ENCODE measurements around the gene CPT1B. TPM values are rescaled to one million over a fixed set of nuclear protein-coding genes. Genes with fewer than 3 reads are reported as not detected.

CPT1B gene
- total RNA-seq, 2 donors from 2014 or later, result 83.5 to 105 TPM

DNA sequence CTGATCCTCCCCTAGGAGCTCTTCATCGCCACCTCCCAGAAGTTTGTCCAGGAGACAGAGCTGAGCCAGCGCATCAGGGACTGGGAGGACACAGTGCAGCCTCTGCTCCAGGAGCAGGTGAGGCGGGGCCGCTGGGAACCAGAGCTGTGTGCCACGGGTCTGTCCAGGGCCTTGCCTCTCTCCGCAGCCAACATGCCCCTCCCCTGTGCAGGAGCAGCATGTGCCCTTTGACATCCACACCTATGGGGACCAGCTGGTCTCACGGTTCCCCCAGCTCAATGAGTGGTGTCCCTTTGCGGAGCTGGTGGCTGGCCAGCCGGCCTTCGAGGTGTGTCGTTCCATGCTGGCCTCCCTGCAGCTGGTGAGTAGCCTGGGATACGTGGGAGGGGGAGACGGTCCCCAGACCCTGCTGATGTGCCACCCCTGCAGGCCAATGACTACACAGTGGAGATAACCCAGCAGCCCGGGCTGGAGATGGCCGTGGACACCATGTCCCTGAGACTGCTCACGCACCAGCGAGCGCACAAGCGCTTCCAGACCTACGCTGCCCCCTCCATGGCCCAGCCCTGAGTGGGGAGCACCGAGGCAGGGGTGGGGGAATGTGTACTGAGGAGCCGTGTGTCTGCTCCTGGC is 55.3 kb downstream of the CPT1B start:
- no peaks in the 10 kb centered on the region for H3K9me3 Mint-ChIP-seq
- peak overlapping the region; percentile 8 for H3K4me3 Mint-ChIP-seq
- Histone ChIP-seq H3K9me3 (ENCODE audit: control insufficient read depth, low read length) (no peaks in the 10 kb centered on the region), H3K4me1 (ENCODE audit: control insufficient read depth, insufficient read depth, low read length) (no peaks in the 10 kb centered on the region), H3K27ac (ENCODE audit: low read depth, low read length) (no peak overlapping the region), H3K9ac (ENCODE audit: extremely low read depth, low read length, poor library complexity, severe bottlenecking) (no peak overlapping the region), H3K36me3 (ENCODE audit: control insufficient read depth, insufficient read depth, low read length) (peaks cover 25% of the 10 kb centered on the region), H3K27me3 (ENCODE audit: control insufficient read depth, insufficient read depth, low read length, poor library complexity, severe bottlenecking) (peaks cover under 1% of the 10 kb centered on the region), H3K4me3 (ENCODE audit: low read length) (no peak overlapping the region)
- no peak for DNase-seq
- no peak for TF ChIP-seq CTCF (conservative IDR thresholded peaks at IDR 0.05)
- H3K27ac Mint-ChIP-seq, result no peak overlapping the region
- peaks cover 11% of the 10 kb centered on the region for H3K27me3 Mint-ChIP-seq (ENCODE audit: insufficient read depth)
- peaks cover 9% of the 10 kb centered on the region for H3K4me1 Mint-ChIP-seq
- 95 to 96% methylated on average over 12 to 22 of the region's 22 CpGs for WGBS, 2 experiments (ENCODE audit: insufficient coverage in 1 of 2, insufficient read length in 1 of 2)
- H3K36me3 Mint-ChIP-seq (ENCODE audit: low read depth), result peaks cover 18% of the 10 kb centered on the region

DNA sequence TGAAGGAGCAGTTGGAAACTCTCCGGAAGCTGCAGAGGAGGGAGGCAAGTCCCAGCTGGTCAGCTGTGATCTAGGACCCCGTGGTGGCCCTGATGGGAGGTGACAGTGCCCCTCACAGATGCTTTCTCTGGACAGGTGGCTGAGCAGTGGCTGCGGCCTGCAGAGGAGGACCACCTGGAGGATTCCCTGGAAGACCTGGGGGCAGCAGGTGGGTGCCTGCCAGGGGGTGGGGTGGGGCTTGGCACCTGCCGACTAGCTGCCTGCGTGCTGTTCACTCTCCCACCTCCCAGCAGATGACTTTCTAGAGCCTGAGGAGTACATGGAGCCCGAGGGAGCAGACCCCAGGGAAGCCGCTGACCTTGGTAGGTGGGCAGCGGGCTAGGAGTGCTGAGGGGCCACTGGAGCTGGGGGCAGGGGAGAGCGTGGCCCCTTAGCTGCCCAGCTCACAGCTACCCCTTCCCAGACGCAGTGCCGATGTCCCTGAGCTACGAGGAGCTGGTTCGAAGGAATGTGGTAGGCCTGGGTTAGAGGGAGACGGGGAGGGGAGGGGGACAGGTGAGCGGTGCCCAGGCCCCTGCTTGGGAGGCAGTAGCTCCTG is 55.9 kb downstream of the CPT1B start:
- Histone ChIP-seq H3K4me3 (ENCODE audit: low read length) (no peak overlapping the region), H3K4me1 (ENCODE audit: control insufficient read depth, insufficient read depth, low read length) (no peaks in the 10 kb centered on the region), H3K36me3 (ENCODE audit: control insufficient read depth, insufficient read depth, low read length) (peaks cover 25% of the 10 kb centered on the region), H3K27ac (ENCODE audit: low read depth, low read length) (no peak overlapping the region), H3K9ac (ENCODE audit: extremely low read depth, low read length, poor library complexity, severe bottlenecking) (no peak overlapping the region), H3K27me3 (ENCODE audit: control insufficient read depth, insufficient read depth, low read length, poor library complexity, severe bottlenecking) (no peaks in the 10 kb centered on the region), H3K9me3 (ENCODE audit: control insufficient read depth, low read length) (no peaks in the 10 kb centered on the region)
- H3K4me1 Mint-ChIP-seq, result peaks cover 9% of the 10 kb centered on the region
- no peak for TF ChIP-seq CTCF (conservative IDR thresholded peaks at IDR 0.05)
- H3K4me3 Mint-ChIP-seq, result no peak overlapping the region
- no peak overlapping the region for H3K27ac Mint-ChIP-seq
- H3K9me3 Mint-ChIP-seq, result no peaks in the 10 kb centered on the region
- no peak for DNase-seq
- H3K27me3 Mint-ChIP-seq (ENCODE audit: insufficient read depth), result peaks cover 5% of the 10 kb centered on the region
- WGBS, 2 experiments (ENCODE audit: insufficient coverage in 1 of 2, insufficient read length in 1 of 2), result 95% methylated on average over 6 to 15 of the region's 15 CpGs
- H3K36me3 Mint-ChIP-seq (ENCODE audit: low read depth), result peaks cover 22% of the 10 kb centered on the region

DNA sequence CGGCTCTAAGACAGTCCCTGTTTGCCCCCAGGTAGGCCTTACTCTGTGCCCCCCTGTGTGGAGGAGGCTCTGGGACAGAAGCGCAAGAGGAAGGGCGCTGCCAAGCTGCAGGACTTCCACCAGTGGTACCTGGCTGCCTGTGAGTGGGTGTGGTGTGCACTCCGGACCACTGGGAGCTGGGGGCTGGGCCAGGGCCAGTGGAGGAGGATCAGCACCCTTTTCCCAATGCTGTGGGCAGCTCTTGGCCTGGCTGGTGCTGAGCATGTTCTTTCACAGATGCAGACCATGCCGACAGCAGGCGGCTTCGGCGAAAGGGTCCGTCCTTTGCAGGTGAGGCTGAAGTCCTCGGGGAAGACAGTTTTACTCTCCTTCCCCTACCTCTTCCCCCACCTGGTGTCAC is 56.5 kb downstream of the CPT1B start:
- Histone ChIP-seq H3K36me3 (ENCODE audit: control insufficient read depth, insufficient read depth, low read length) (peaks cover 26% of the 10 kb centered on the region), H3K9me3 (ENCODE audit: control insufficient read depth, low read length) (no peaks in the 10 kb centered on the region), H3K4me1 (ENCODE audit: control insufficient read depth, insufficient read depth, low read length) (no peaks in the 10 kb centered on the region), H3K9ac (ENCODE audit: extremely low read depth, low read length, poor library complexity, severe bottlenecking) (no peak overlapping the region), H3K27me3 (ENCODE audit: control insufficient read depth, insufficient read depth, low read length, poor library complexity, severe bottlenecking) (no peaks in the 10 kb centered on the region), H3K27ac (ENCODE audit: low read depth, low read length) (no peak overlapping the region), H3K4me3 (ENCODE audit: low read length) (no peak overlapping the region)
- peaks cover under 1% of the 10 kb centered on the region for H3K27me3 Mint-ChIP-seq (ENCODE audit: insufficient read depth)
- no peak for DNase-seq
- no peak overlapping the region for H3K27ac Mint-ChIP-seq
- no peak overlapping the region for H3K4me3 Mint-ChIP-seq
- H3K4me1 Mint-ChIP-seq, result peaks cover 6% of the 10 kb centered on the region
- 92 to 94% methylated on average over 9 to 10 of the region's 10 CpGs for WGBS, 2 experiments (ENCODE audit: insufficient coverage in 1 of 2, insufficient read length in 1 of 2)
- TF ChIP-seq CTCF (conservative IDR thresholded peaks at IDR 0.05), result no peak
- H3K9me3 Mint-ChIP-seq, result no peaks in the 10 kb centered on the region
- peaks cover 22% of the 10 kb centered on the region for H3K36me3 Mint-ChIP-seq (ENCODE audit: low read depth)

Data from endodermal cell (in vitro differentiated cells).